GM12801 (cell line): Measurements from ENCODE around the gene CLSTN2.

Source experiments
- TF ChIP-seq, protein P1 (sequence below): IDR thresholded peaks from one replicate; pipeline ENCODE4 v1.5.1; 2011; ENCODE audit warnings: control low read depth; ENCODE audit not compliant: insufficient read length; ENCODE audit errors: extremely low read depth

CLSTN2 gene

DNA sequence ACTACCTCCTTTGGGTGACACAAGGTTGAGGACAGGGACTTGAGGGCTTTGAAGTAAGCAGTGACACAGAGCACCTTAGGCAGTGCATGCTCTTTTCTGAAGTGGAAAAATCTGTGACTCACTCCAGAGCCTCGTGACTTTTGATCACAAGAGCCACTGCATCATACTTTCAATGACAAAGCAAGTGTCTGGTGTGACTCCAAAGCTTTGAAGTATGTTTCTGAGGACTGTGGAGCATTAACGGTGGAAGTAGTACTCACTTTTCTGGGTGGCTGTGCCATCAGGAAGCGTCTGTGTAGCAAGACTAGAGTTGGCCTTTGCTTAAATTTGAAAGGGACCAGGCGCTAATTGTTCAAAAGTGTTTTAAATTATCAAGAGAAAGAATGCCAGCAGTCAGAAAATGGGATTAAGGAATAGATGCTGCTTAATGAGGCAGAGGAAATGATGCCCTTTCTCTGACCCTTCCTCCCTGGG, 532.2 kb downstream of the CLSTN2 start:
- TF ChIP-seq, protein P1, sequence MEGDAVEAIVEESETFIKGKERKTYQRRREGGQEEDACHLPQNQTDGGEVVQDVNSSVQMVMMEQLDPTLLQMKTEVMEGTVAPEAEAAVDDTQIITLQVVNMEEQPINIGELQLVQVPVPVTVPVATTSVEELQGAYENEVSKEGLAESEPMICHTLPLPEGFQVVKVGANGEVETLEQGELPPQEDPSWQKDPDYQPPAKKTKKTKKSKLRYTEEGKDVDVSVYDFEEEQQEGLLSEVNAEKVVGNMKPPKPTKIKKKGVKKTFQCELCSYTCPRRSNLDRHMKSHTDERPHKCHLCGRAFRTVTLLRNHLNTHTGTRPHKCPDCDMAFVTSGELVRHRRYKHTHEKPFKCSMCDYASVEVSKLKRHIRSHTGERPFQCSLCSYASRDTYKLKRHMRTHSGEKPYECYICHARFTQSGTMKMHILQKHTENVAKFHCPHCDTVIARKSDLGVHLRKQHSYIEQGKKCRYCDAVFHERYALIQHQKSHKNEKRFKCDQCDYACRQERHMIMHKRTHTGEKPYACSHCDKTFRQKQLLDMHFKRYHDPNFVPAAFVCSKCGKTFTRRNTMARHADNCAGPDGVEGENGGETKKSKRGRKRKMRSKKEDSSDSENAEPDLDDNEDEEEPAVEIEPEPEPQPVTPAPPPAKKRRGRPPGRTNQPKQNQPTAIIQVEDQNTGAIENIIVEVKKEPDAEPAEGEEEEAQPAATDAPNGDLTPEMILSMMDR: no peak

DNA sequence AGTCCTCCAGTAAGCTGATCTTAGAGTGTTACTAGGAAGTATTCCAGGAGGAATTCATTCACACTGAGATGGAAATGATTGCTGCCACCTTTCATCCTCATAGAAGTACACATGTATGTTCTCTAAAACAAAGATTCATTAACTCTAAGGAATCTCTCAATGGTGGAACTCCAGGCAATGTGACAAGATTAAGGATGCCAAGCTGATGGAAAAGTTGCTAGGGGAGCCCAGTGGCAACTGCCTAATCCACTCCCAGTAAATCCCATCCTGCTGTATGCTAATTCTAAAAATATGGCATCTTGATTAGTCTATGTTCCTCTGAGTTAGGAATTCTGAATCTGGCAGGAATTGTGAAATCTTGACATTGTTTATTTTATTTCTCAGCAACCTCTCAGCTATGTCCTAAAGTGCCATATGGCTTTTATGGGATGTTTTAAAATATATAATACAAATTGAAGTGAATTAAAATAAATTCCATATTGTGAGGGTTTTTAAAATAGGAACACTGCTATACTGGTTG, 532.9 kb downstream of the CLSTN2 start:
- TF ChIP-seq, protein P1: no peak

DNA sequence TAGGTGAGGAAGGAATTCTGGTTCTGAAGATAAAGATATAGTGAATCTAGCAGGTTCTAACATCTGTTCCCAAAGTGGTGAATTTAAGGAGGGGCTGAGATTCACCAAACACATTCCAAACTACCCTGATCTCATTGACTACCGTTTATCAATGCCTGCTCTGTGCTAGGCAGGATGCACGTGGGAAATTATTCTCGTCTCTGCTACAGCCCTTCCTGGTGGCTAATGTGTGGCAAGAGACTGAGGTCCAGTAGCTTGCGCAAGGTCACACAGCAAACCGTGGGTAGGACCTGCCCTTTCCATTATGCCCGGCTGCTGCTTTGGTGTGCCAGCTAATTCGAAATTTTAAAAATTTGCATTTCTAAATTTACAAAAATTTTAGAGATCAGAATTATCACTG, 533.4 kb downstream of the CLSTN2 start:
- TF ChIP-seq, protein P1: no peak

DNA sequence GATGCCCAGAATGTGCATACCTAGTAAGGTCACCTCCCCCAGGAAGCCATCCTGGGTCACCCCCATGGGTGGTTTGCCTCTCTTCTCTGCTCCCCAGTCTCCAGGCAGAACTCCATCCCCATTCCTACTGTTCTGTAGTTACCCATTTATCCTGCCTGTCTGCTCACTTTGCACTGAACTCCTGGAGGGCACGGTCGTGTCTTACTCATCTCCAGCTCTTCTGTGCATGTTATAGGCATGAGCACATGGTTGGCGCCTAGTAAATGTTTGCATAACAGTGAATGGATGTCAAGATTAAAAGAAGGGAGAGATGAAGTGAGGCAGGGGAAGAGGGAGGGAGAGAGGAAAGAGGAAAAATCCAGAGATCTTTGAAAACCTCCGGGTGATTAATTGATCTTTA, 534.5 kb downstream of the CLSTN2 start:
- TF ChIP-seq, protein P1: no peak

DNA sequence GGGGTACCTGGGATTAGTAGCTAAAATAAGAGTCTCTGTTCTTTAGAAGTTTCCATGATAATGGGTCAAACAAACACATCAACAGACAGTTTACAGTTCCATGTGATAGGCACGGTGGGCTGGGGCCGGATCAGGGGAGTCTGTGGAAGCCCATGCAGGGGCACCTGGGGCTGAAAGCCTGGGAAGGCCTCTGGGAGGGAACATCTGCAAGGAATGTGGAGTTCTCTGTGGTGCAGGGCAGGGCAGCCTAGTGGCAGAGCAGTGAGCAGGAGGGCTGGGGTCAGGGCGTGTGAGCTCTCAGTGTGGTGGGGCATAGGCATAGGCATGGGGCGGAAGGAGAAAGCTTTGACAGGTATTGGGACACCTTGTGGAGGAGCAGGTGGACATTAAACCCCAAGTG, 535.2 kb downstream of the CLSTN2 start:
- TF ChIP-seq, protein P1: no peak

DNA sequence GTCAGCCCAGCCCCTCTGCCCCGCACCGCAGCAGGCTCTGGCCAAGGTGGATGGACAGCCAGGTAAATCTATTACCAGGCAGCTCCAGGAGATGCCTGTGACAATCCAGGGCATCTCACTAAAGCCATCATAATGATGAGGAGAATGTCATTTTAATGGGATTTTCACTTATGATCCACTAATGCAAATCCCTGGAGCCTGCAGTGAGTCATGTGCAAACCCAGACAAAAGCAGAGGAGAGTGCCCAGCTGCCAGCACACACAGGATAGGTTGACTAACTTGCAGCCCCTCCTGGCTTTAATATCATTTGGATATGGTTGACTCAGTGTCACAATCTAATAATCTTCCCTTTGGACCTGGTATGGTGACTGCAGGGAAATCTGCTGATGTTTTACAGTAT, 536.0 kb downstream of the CLSTN2 start:
- TF ChIP-seq, protein P1: no peak

DNA sequence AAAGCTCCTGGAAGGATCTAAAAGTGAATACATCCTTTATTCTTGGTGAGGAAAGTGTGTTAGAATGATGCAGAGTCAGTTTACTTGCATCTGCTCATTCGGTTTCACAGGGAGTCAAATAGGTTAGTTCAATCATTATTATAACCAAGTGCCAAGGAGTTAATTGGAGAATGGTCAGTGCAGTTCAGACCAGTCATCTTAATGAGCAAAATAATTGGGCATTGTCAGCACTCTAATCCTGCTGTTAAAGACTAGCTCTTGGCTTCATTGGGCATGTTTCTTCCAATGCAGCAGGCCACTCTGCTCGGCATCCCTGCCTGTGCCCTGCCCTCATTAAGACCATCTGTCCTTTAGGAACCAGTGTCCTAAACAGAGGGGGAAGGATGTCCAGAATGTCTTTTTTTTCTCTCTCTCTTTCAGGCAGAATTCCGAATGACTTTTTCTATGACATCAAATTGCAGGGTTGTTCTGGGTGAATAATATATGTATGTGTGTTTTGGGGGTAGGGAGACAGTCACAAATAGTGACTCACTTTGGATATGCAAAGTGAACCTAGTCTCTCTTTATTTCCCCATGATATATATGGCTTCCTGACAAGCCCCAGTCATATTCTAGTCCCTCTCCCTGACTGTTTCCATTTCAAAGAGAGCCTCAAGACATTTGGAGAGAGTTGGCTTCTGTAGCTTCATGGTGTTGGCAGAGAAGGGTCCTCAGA, 537.5 kb downstream of the CLSTN2 start:
- TF ChIP-seq, protein P1: no peak
